Mucosa of descending colon (tissue), 3 donors: ENCODE data around the gene OTC. TPM values are rescaled to one million over a fixed set of nuclear protein-coding genes. Genes with fewer than 3 reads are reported as not detected.

Source experiments
- ATAC-seq: fragments of 200-7000 bp; cut with Tn5 transposase; one replicate; pipeline ENCODE4 v1.9.1; 2020; ENCODE audit warnings: mild to moderate bottlenecking, moderate library complexity
- DNase-seq, 3 donors: peaks; one replicate each; pipeline ENCODE4 v3.0.0-alpha.2; 2020
- H3K36me3 ChIP-seq: fragments of 200-600 bp; one replicate; pipeline ENCODE4 v1.8.0; 2021; ENCODE audit warnings: low read depth, mild to moderate bottlenecking
- H3K4me1 ChIP-seq: fragments of 200-600 bp; one replicate; pipeline ENCODE4 v1.8.0; 2021; ENCODE audit warnings: low read depth, mild to moderate bottlenecking
- H3K4me3 ChIP-seq: fragments of 200-600 bp; one replicate; pipeline ENCODE4 v1.8.0; 2021; ENCODE audit warnings: mild to moderate bottlenecking
- H3K9me3 ChIP-seq: fragments of 200-600 bp; one replicate; pipeline ENCODE4 v1.8.0; 2021; ENCODE audit warnings: mild to moderate bottlenecking
- CTCF ChIP-seq: fragments of 200-600 bp; IDR thresholded peaks from one replicate; pipeline ENCODE4 v1.8.0; 2022; ENCODE audit warnings: antibody characterized with exemption, mild to moderate bottlenecking
- intact Hi-C, 2 donors: fragments of 100-400 bp; cut with DNase I in 1 of 2; cut with micrococcal nuclease in 1 of 2; formaldehyde crosslinking; loops; one replicate each; pipeline versions ENCODE4 v1.11.0 to v1.11.1; 2022; cut with DNase I, micrococcal nuclease
- long read RNA-seq, 2 donors: library from polyadenylated mRNA; unstranded; transcript quantifications; one replicate each; pipeline ENCODE4 v2.0.0, GENCODE V29; 2019 to 2021
- total RNA-seq, 3 donors: library from RNA; stranded (reverse); fragmentation: NEBNext Ultra II Directional in 2 of 3; extraction: Animal tissue kit (Norgen Biotek cat#: 25700) in 2 of 3; gene quantifications; one replicate each; pipeline versions ENCODE4 v1.2.1 to v1.2.4, GENCODE V29; 2021 to 2023
- donor health status: DM: no; HTN: no; CAD: no; lungs with moderate emphysema.
- donor health status: DM: no; HTN: no; CAD: no.
- donor health status: DM: no; HTN: yes; CAD: no.

OTC gene
- 1 to 10 TPM; 1.6 to 6.3 (median 3.3) TPM for total RNA-seq
- long read RNA-seq, donor 1, partial matches to known transcripts, result 0 of 4 reads
- long read RNA-seq, donor 1, other reads (novel, unspliced or antisense), result 0 of 4 reads
- long read RNA-seq, donor 2, partial matches to known transcripts, result 0 of 2 reads
- long read RNA-seq, donor 2, other reads (novel, unspliced or antisense), result 0 of 2 reads

GRCh38 chrX:38352362-38352761, at the start of gene OTC:
Gene OTC (plus strand): TSS chrX:38352604. CDS start chrX:38352697, 93 bp downstream.
- no peaks in the 10 kb centered on the region for H3K36me3 ChIP-seq
- TF ChIP-seq CTCF, result no peak
- ATAC-seq, result peak; percentile 70
- no peak for DNase-seq
- H3K4me1 ChIP-seq, result no peaks in the 10 kb centered on the region
- no peak within 1 kb of the TSS for H3K4me3 ChIP-seq
- intact Hi-C loops, result no loop called here
- no peaks in the 10 kb centered on the region for H3K9me3 ChIP-seq

DNA sequence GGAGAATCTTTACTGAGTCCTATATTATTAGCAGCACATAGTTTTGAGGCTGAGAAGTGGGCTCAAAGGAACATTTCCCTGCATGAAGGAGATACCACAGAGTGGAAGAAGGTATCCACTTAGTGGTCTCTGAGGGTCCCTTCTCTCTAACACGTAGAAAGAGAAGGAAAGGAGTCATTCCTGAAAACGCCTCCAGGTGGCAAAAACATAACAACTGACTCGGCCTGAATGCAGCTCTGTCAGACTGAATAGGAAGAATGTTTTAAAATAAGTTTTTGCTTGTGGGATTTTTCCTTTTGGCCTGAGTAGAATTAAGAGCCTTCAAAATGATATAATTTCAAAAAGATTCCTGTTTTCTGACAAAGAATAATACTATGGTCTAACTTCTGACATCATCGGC, 48.4 kb upstream of the OTC start:
- TF ChIP-seq CTCF, result no peak
- ATAC-seq (no peak), DNase-seq (no peak)
- no peaks in the 10 kb centered on the region for H3K4me1 ChIP-seq
- H3K9me3 ChIP-seq, result no peaks in the 10 kb centered on the region
- H3K36me3 ChIP-seq, result no peaks in the 10 kb centered on the region
- intact Hi-C loops, result no loop called here
- no peak overlapping the region for H3K4me3 ChIP-seq

DNA sequence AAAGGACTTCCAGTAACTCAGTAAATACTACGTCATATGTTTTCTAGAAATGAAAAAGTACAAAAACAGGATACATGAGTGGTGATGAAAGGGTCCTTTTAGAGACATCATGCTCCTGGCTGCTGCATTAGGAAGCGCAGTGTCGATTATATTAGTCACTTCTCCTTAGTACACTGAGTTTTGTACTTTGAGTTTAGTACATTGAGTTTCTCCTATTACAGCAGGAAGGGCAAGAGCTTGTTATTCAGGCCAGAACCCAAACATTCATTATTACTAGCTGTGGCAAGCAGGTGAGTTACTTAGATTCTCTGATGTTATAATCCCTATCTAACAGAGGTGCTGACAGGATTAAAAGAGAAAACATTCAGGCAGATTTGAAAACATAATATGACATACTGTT, 46.4 kb upstream of the OTC start:
- TF ChIP-seq CTCF, result no peak
- DNase-seq (no peak), ATAC-seq (no peak)
- no peaks in the 10 kb centered on the region for H3K4me1 ChIP-seq
- intact Hi-C loops, result no loop called here
- no peak overlapping the region for H3K4me3 ChIP-seq
- H3K36me3 ChIP-seq, result no peaks in the 10 kb centered on the region
- H3K9me3 ChIP-seq, result no peaks in the 10 kb centered on the region

GRCh38 chrX:38311743-38312142, 40.7 kb upstream of the OTC start:
- Histone ChIP-seq H3K4me1 (no peaks in the 10 kb centered on the region), H3K36me3 (no peaks in the 10 kb centered on the region), H3K9me3 (no peaks in the 10 kb centered on the region), H3K4me3 (no peak overlapping the region)
- no peak for TF ChIP-seq CTCF
- intact Hi-C loops, result no loop called here
- no peak for DNase-seq
- no peak for ATAC-seq

DNA sequence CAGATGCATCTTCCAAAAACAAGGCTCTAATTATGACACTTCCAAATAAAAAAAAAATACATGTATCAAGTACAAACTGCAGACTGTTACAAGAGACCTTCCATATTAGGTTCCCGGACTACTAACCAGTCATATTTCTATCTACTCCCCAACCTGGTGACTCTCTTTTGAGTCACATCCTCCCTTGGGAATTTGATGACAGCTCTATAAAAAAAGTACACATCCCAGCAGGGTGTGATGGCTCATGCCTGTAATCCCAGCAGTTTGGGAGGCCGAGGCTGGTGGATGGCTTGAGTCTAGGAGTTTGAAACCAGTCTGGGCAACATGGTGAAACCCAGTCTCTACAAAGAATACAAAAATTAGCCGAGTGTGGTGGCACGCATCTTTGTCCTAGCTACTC, 40.0 kb upstream of the OTC start:
- DNase-seq, result no peak
- TF ChIP-seq CTCF, result no peak
- H3K9me3 ChIP-seq, result no peaks in the 10 kb centered on the region
- no peaks in the 10 kb centered on the region for H3K4me1 ChIP-seq
- intact Hi-C loops, result no loop called here
- H3K4me3 ChIP-seq, result no peak overlapping the region
- ATAC-seq, result no peak
- H3K36me3 ChIP-seq, result no peaks in the 10 kb centered on the region

GRCh38 chrX:38313190-38313589, 39.2 kb upstream of the OTC start:
- Histone ChIP-seq H3K36me3 (no peaks in the 10 kb centered on the region), H3K9me3 (no peaks in the 10 kb centered on the region), H3K4me1 (no peaks in the 10 kb centered on the region), H3K4me3 (no peak overlapping the region)
- DNase-seq (no peak), ATAC-seq (no peak)
- TF ChIP-seq CTCF, result no peak
- intact Hi-C loops, result no loop called here
